K562 (cell line): Measurements from ENCODE around the gene BTBD18. TPM values are rescaled to one million over a fixed set of nuclear protein-coding genes. Genes with fewer than 3 reads are reported as not detected.

ENCODE experiments used
- ATF4 ChIP-seq: fragments of 450-650 bp; formaldehyde crosslinking; IDR thresholded peaks from 2 replicates; pipeline ENCODE4 v1.4.0; 2022; ENCODE audit warnings: mild to moderate bottlenecking, moderate library complexity
- ATF6 ChIP-seq: sonication (generic); formaldehyde crosslinking; IDR thresholded peaks from 2 replicates; pipeline ENCODE4 v1.4.0; 2020; ENCODE audit warnings: mild to moderate bottlenecking, missing genetic modification reagents
- CTCFL ChIP-seq: IDR thresholded peaks from 2 replicates; pipeline ENCODE4 v1.6.1; 2011; ENCODE audit warnings: borderline replicate concordance, low read depth, mild to moderate bottlenecking, moderate library complexity, low read length; ENCODE audit not compliant: insufficient read depth, poor library complexity, severe bottlenecking
- FIP1L1 ChIP-seq: fragments of 200-400 bp; formaldehyde crosslinking; IDR thresholded peaks from 2 replicates; pipeline ENCODE4 v1.6.1; 2018; ENCODE audit warnings: mild to moderate bottlenecking, low read depth, low read length; ENCODE audit not compliant: poor library complexity, severe bottlenecking
- L3MBTL2 ChIP-seq: fragments of 450-650 bp; IDR thresholded peaks from 2 replicates; pipeline ENCODE4 v1.6.1; 2016; ENCODE audit warnings: mild to moderate bottlenecking, moderate library complexity
- MAX ChIP-seq: sonication (generic); formaldehyde crosslinking; IDR thresholded peaks from 2 replicates; pipeline ENCODE4 v1.9.0; 2022; ENCODE audit warnings: mild to moderate bottlenecking, missing genetic modification reagents
- MTA1 ChIP-seq: fragments of 450-650 bp; IDR thresholded peaks from 2 replicates; pipeline ENCODE4 v1.6.1; 2017; ENCODE audit warnings: borderline replicate concordance
- NUFIP1 ChIP-seq: fragments of 450-650 bp; IDR thresholded peaks from 2 replicates; pipeline ENCODE4 v1.6.1; 2018; ENCODE audit not compliant: partially characterized antibody
- SMAD4 ChIP-seq: fragments of 250-450 bp; sonication (Bioruptor Pico); conservative IDR thresholded peaks from 2 replicates; pipeline ENCODE4 v1.8.0; 2021; ENCODE audit warnings: inconsistent platforms, mild to moderate bottlenecking, moderate library complexity
- TCFL5 ChIP-seq: fragments of 250-450 bp; sonication (Bioruptor Pico); conservative IDR thresholded peaks from 2 replicates; pipeline ENCODE4 v1.6.1; 2021; ENCODE audit warnings: mild to moderate bottlenecking, moderate library complexity, matching md5 sums
- TRIM24 ChIP-seq, 2 experiments: fragments of 450-650 bp; IDR thresholded peaks; 2 replicates each; pipeline ENCODE4 v1.6.1; 2016
- ZNF124 ChIP-seq: sonication (generic); formaldehyde crosslinking; IDR thresholded peaks from 2 replicates; pipeline ENCODE4 v1.8.1; 2022; ENCODE audit warnings: missing genetic modification reagents
- ZNF165 ChIP-seq: fragments of 250-450 bp; sonication (Bioruptor Pico); IDR thresholded peaks from 2 replicates; pipeline ENCODE4 v1.4.0; 2020; ENCODE audit warnings: borderline replicate concordance
- ZNF175 ChIP-seq: fragments of 200-800 bp; sonication (Bioruptor generic); IDR thresholded peaks from 2 replicates; pipeline ENCODE4 v1.6.1; 2016; ENCODE audit warnings: low read depth, mild to moderate bottlenecking, missing genetic modification characterization, missing compliant biosample characterization
- ZNF197 ChIP-seq: fragments of 200-800 bp; sonication (Bioruptor generic); IDR thresholded peaks from 2 replicates; pipeline ENCODE4 v1.6.1; 2016; ENCODE audit warnings: low read depth, missing genetic modification characterization, missing compliant biosample characterization
- ZNF24 ChIP-seq: fragments of 450-650 bp; IDR thresholded peaks from 2 replicates; pipeline ENCODE4 v1.6.1; 2016
- ZNF282 ChIP-seq: sonication (generic); formaldehyde crosslinking; IDR thresholded peaks from 2 replicates; pipeline ENCODE4 v1.8.1; 2023; ENCODE audit warnings: missing genetic modification reagents
- ZNF551 ChIP-seq: fragments of 250-450 bp; sonication (Bioruptor Pico); IDR thresholded peaks from 2 replicates; pipeline ENCODE4 v1.5.0; 2021; ENCODE audit warnings: mild to moderate bottlenecking, moderate library complexity
- ZNF639 ChIP-seq, 2 experiments: fragments of 200-800 bp in 1 of 2; sonication (Bioruptor generic) in 1 of 2; sonication (generic) in 1 of 2; formaldehyde crosslinking in 1 of 2; IDR thresholded peaks in 1 of 2; conservative IDR thresholded peaks in 1 of 2; 2 replicates each; pipeline versions ENCODE4 v1.5.0 to v1.6.1; 2016 to 2020; ENCODE audit warnings: missing compliant biosample characterization in 1 of 2, missing genetic modification characterization in 1 of 2, missing genetic modification reagents in 1 of 2
- ZSCAN29 ChIP-seq: fragments of 450-650 bp; IDR thresholded peaks from 2 replicates; pipeline ENCODE4 v1.6.1; 2017
- polyA plus RNA-seq, 8 experiments: library from polyadenylated mRNA; depleted of rRNA in 4 of 8; stranded (reverse) in 5 of 8; unstranded in 3 of 8; fragments of >200 nt; fragmentation: Nextera tagmentation in 2 of 8; fragmentation: Illumina TruSeq in 1 of 8; extraction: Ambion mirVana in 2 of 8; extraction: Trizol in 1 of 8; gene quantifications; 2 replicates each; pipeline versions ENCODE4 v1.2.1 to v1.2.3, GENCODE V29; 2011 to 2014; ENCODE audit warnings: inconsistent platforms in 1 of 8, missing spikeins in 1 of 8
- total RNA-seq, 7 experiments: library from RNA; depleted of rRNA in 6 of 7; stranded (reverse); fragments of >200 nt in 6 of 7; fragmentation: Illumina TruSeq in 2 of 7; extraction: Trizol in 2 of 7; gene quantifications; 2 replicates each; pipeline versions ENCODE4 v1.2.1 to v1.2.3, GENCODE V29; 2011 to 2021; ENCODE audit warnings: low replicate concordance in 1 of 7

The BTBD18 gene
- total and polyA plus RNA-seq, 9 of the 15 experiments (the other 6 are each of a cell fraction or from before 2014, with no cell fraction given): 0.06 TPM; not detected in 8

- no peak for TF ChIP-seq MAX
- peak in 1 of 2 experiments; percentile 74; a peak in 1 of 4 replicates for TF ChIP-seq ZNF639 (CRISPR knock-in tag; conservative IDR thresholded peaks at IDR 0.05 in 1 of 2, IDR thresholded peaks at IDR 0.05 in 1 of 2)
- TF ChIP-seq ATF4 (CRISPR knock-in tag): no peak
- TF ChIP-seq TCFL5: no peak
- no peak for TF ChIP-seq NUFIP1
- peak; percentile 62; the same call in 1 of the 2 replicates for TF ChIP-seq ZNF175 (CRISPR knock-in tag)
- TF ChIP-seq ZNF551 (CRISPR knock-in tag): no peak
- TF ChIP-seq ZNF197 (CRISPR knock-in tag): no peak
- TF ChIP-seq ZNF282: no peak
- no peak for TF ChIP-seq ZNF24
- no peak for TF ChIP-seq ZNF124 (CRISPR knock-in tag)
- TF ChIP-seq ATF6 (CRISPR knock-in tag): no peak
- TF ChIP-seq FIP1L1: no peak
- TF ChIP-seq L3MBTL2: no peak; the same call in 1 of the 2 replicates
- no peak for TF ChIP-seq SMAD4 (CRISPR knock-in tag)
- peak; percentile 67; the same call in 1 of the 2 replicates for TF ChIP-seq MTA1
- TF ChIP-seq TRIM24 (IDR thresholded peaks at IDR 0.05): peak in 1 of 2 experiments; percentile 30; a peak in 1 of 4 replicates
- TF ChIP-seq CTCFL: no peak
- TF ChIP-seq ZNF165 (CRISPR knock-in tag): no peak
- 0 out of 2 replicates have a peak, but pooled peaks have one; percentile 49 for TF ChIP-seq ZSCAN29
Observed at GRCh38 chr11:57761301-57762234, 9.9 kb upstream of the BTBD18 start, which contains the start of gene CTNND1 (continued).
